Pons (tissue), 1 donor: ENCODE data around the gene RDH16.
"Not testable (repeated sequence)": the region's sequence is repeated elsewhere in the genome, so short reads cannot be mapped to it uniquely, and the experiment has no call there.

Experiments
- DNase-seq: peaks from one replicate; pipeline ENCODE4 v3.0.0-alpha.2; 2016; ENCODE audit warnings: low spot score

Gene RDH16

GRCh38 chr12:56916996-56917333 is 40.4 kb downstream of the RDH16 start:
- no peak for DNase-seq

DNA sequence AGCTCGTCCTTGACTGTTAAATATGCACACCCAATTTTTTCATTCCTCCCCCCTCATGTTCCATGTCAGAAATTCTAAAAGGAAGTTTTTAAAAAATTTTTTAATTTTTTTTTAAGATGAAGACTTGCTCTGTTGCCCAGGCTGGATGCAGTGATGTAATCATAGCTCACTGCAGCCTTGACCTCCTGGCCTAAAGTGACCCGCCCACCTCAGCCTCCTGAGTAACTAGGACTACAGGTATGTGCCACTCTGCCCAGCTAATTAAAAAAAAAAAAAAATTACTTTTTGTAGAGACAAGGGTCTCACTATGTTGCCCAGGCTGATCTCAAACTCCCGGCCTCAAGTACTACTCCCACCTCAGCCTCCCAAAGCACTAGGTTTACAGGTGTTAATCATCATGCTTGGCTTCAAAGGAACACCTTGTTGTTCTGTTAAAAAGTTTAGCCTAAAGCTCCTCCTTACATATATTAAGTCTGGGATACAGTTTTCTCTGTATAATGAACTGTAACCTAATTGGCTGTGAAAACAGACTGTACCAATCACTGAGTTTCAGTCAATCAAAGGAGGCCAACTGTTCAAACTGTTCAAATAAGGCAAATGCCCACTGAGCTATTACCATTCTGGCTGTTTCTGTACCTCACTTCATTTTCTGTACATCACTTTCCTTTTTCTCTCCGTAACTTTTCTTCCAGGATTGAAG is 41.0 kb downstream of the RDH16 start:
- DNase-seq, result no peak

GRCh38 chr12:56914724-56915123 is 42.7 kb downstream of the RDH16 start:
- no peak for DNase-seq

DNA sequence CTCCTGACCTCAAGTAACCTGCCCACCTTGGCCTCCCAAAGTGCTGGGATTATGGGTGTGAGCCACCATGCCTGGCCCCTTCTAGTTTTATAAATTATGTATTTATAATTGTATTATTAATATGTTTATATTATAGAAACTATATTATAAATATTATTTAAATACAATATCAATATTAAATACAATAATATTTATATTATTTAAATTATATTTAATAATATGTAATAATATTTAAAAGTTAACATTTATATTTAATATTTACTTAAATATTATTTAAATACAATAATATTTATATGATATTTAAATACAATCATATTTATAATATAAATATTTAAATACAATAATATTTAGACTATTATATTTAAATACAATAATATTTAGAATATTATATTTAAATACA is 43.2 kb downstream of the RDH16 start:
- DNase-seq, result no peak

- not testable (repeated sequence) for DNase-seq
Observed at GRCh38 chr12:56909403-56909802, 48.0 kb downstream of the RDH16 start.

DNA sequence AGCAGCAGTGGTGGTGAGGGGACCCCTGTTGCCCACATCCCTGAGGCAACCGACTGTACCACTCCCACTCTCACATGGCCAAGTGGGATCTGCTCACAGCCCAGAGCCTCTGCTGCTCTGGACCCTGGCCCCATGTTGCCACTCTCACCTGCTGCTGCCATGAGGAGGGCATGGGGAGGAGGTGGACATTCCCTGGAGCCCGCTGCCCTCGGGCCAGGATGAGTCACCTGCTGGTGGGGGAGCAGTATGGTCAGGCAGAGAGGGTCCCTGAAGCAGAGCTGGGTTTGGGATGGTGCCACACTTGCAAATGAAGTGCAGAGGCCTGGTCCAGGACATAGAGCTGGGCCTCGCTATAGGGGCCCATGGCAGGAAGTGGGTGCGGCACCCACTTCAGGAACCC is 49.3 kb downstream of the RDH16 start:
- no peak for DNase-seq

GRCh38 chr12:56905852-56906251 is 51.6 kb downstream of the RDH16 start:
- DNase-seq, result no peak

GRCh38 chr12:56903374-56903773 is 54.0 kb downstream of the RDH16 start:
- no peak for DNase-seq
